Vagina (tissue), 2 donors: ENCODE results near the gene ZNF644.

Experiments
- CTCF ChIP-seq, 3 experiments: fragments of 450-650 bp in 2 of 3; fragments of 200-600 bp in 1 of 3; sonication (generic) in 1 of 3; IDR thresholded peaks; one replicate each; pipeline ENCODE4 v1.5.1; 2017 to 2019; ENCODE audit warnings: antibody characterized with exemption in 3 of 3, mild to moderate bottlenecking in 2 of 3, moderate library complexity in 2 of 3
- POLR2A ChIP-seq, 2 donors: fragments of 450-650 bp; IDR thresholded peaks; one replicate each; pipeline ENCODE4 v1.6.1; 2017; ENCODE audit warnings: antibody characterized with exemption in 2 of 2, mild to moderate bottlenecking in 2 of 2, moderate library complexity in 2 of 2
- POLR2AphosphoS5 ChIP-seq, 2 donors: sonication (generic); formaldehyde crosslinking; IDR thresholded peaks; one replicate each; pipeline ENCODE4 v1.9.0; 2017; ENCODE audit warnings: antibody characterized with exemption in 2 of 2, mild to moderate bottlenecking in 2 of 2, low read depth in 1 of 2; ENCODE audit not compliant: insufficient read depth in 1 of 2

GRCh38 chr1:91053630-91054029 lies 31.8 kb upstream of the ZNF644 start:
- TF ChIP-seq CTCF (IDR thresholded peaks at IDR 0.05), result no peak
- TF ChIP-seq POLR2AphosphoS5 (IDR thresholded peaks at IDR 0.05; ENCODE audit: insufficient read depth in 1 of 2, low read depth in 1 of 2), result no peak
- TF ChIP-seq POLR2A (IDR thresholded peaks at IDR 0.05), result no peak
